MM.1S (cell line): ENCODE measurements around the gene RGS18.

Source experiments
- DNase-seq: peaks from one replicate; pipeline ENCODE4 v3.0.0-alpha.2; 2015
- H2AFZ ChIP-seq: fragments of 300-600 bp; sonication (generic); 2 replicates; pipeline ENCODE4 v1.6.0; 2016; ENCODE audit warnings: antibody characterized with exemption, low read length
- H3F3A ChIP-seq: fragments of 300-600 bp; sonication (generic); 2 replicates; pipeline ENCODE4 v1.6.1; 2016; ENCODE audit warnings: mild to moderate bottlenecking, antibody characterized with exemption, low read length, moderate library complexity, mixed read lengths; ENCODE audit not compliant: insufficient read depth
- H3K27ac ChIP-seq: fragments of 300-600 bp; sonication (generic); 2 replicates; pipeline ENCODE4 v1.5.1; 2016; ENCODE audit warnings: mild to moderate bottlenecking, low read length
- H3K27me3 ChIP-seq: fragments of 300-600 bp; sonication (generic); replicated peaks from 2 replicates; pipeline ENCODE4 v1.6.0; 2016; ENCODE audit warnings: low read length; ENCODE audit not compliant: insufficient read depth
- H3K36me3 ChIP-seq: fragments of 300-600 bp; sonication (generic); replicated peaks from 2 replicates; pipeline ENCODE4 v1.6.1; 2016; ENCODE audit warnings: mild to moderate bottlenecking, low read length, mixed read lengths; ENCODE audit not compliant: insufficient read depth
- H3K4me1 ChIP-seq: fragments of 300-600 bp; sonication (generic); 2 replicates; pipeline ENCODE4 v1.6.1; 2016; ENCODE audit warnings: low read length, mixed read lengths
- H3K4me2 ChIP-seq: fragments of 300-600 bp; sonication (generic); 2 replicates; pipeline ENCODE4 v1.6.0; 2016; ENCODE audit warnings: low read depth, low read length
- H3K4me3 ChIP-seq: fragments of 300-600 bp; sonication (generic); 2 replicates; pipeline ENCODE4 v1.5.1; 2016; ENCODE audit warnings: low read length, mixed read lengths
- H3K79me2 ChIP-seq: fragments of 300-600 bp; sonication (generic); 2 replicates; pipeline ENCODE4 v1.6.1; 2016; ENCODE audit warnings: mixed run types, low read length, mixed read lengths
- H3K9ac ChIP-seq: fragments of 300-600 bp; sonication (generic); 2 replicates; pipeline ENCODE4 v1.6.1; 2016; ENCODE audit warnings: low read length, mixed read lengths
- H3K9me2 ChIP-seq: fragments of 300-600 bp; sonication (generic); replicated peaks from 2 replicates; pipeline ENCODE4 v1.6.1; 2016; ENCODE audit warnings: mild to moderate bottlenecking, low read length, mixed read lengths; ENCODE audit not compliant: insufficient read depth
- H3K9me3 ChIP-seq: fragments of 300-600 bp; sonication (generic); replicated peaks from 2 replicates; pipeline ENCODE4 v1.6.1; 2016; ENCODE audit warnings: mild to moderate bottlenecking, low read length, mixed read lengths; ENCODE audit not compliant: insufficient read depth
- H4K20me1 ChIP-seq: fragments of 300-600 bp; sonication (generic); 2 replicates; pipeline ENCODE4 v1.6.1; 2016; ENCODE audit warnings: mild to moderate bottlenecking, low read length, moderate library complexity, mixed read lengths; ENCODE audit not compliant: insufficient read depth
- CTCF ChIP-seq: fragments of 300-600 bp; sonication (generic); IDR thresholded peaks from 2 replicates; pipeline ENCODE4 v1.5.1; 2016; ENCODE audit warnings: antibody characterized with exemption, low read length, mixed read lengths
- EZH2 ChIP-seq: fragments of 300-600 bp; sonication (generic); optimal IDR thresholded peaks from 2 replicates; pipeline ENCODE3; 2017; ENCODE audit warnings: low read depth, mild to moderate bottlenecking, antibody characterized with exemption, low read length, mixed read lengths
- EZH2phosphoT487 ChIP-seq: fragments of 300-600 bp; sonication (generic); IDR thresholded peaks from 2 replicates; pipeline ENCODE4 v1.6.1; 2018; ENCODE audit warnings: antibody characterized with exemption, low read length

The RGS18 gene

DNA sequence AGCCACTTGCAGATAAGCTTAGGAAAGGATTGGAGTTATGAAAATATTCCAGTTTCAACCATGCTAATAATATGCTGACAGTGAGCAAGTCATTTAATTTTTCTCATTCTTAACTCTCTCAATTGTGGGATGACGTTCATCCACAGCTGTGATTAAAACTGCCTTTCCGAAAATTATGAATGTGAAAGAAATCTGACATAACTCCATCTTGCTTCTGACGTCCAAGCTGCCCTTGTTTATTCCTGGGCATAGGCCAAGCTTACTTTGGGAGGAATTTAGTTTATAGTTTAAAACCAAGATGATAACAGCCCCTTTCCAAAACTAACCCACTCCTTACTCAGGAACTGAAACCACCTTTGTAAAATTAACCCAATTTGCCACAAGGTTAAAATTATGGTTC is 11.0 kb upstream of the RGS18 start:
- H4K20me1 ChIP-seq, result no peaks in the 10 kb centered on the region
- no peaks in the 10 kb centered on the region for H3K9me3 ChIP-seq
- no peaks in the 10 kb centered on the region for H3K36me3 ChIP-seq
- H3K4me3 ChIP-seq, result no peak overlapping the region
- H3K4me1 ChIP-seq, result no peaks in the 10 kb centered on the region
- TF ChIP-seq EZH2phosphoT487, result no peak
- TF ChIP-seq CTCF, result no peak
- TF ChIP-seq EZH2, result no peak
- DNase-seq, result no peak
- no peak overlapping the region for H3K9ac ChIP-seq
- no peaks in the 10 kb centered on the region for H3K79me2 ChIP-seq
- H3K9me2 ChIP-seq, result no peaks in the 10 kb centered on the region
- no peak overlapping the region for H3K4me2 ChIP-seq
- H3F3A ChIP-seq, result no peaks in the 10 kb centered on the region
- H3K27me3 ChIP-seq, result no peaks in the 10 kb centered on the region
- no peak overlapping the region for H2AFZ ChIP-seq
- no peak overlapping the region for H3K27ac ChIP-seq

DNA sequence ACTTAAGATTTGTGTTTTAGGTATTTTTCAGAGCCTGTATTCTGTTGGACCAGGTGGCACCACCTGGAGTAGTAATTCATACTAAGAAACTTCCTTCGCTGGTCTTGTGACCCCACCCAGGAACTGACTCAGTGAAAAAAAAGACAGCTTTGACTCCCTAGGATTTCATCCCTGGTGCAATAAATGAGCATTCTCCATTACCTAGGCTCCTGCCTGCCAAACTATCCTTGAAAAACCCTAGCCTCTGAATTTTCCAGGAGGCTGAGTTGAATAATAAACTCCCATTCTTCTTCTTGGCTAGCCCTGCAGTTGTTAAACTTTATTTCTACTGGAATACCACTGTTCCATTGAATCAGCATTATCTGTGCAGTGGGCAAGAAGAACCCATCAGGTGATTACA is 10.6 kb upstream of the RGS18 start:
- no peaks in the 10 kb centered on the region for H3K27me3 ChIP-seq
- no peaks in the 10 kb centered on the region for H3K79me2 ChIP-seq
- no peak overlapping the region for H3K9ac ChIP-seq
- no peaks in the 10 kb centered on the region for H3F3A ChIP-seq
- H3K4me2 ChIP-seq, result no peak overlapping the region
- no peaks in the 10 kb centered on the region for H3K36me3 ChIP-seq
- H3K27ac ChIP-seq, result no peak overlapping the region
- DNase-seq, result no peak
- TF ChIP-seq CTCF (no peak), EZH2phosphoT487 (no peak), EZH2 (no peak)
- H3K4me1 ChIP-seq, result no peaks in the 10 kb centered on the region
- H2AFZ ChIP-seq, result no peak overlapping the region
- no peaks in the 10 kb centered on the region for H3K9me2 ChIP-seq
- H4K20me1 ChIP-seq, result no peaks in the 10 kb centered on the region
- H3K4me3 ChIP-seq, result no peak overlapping the region
- H3K9me3 ChIP-seq, result no peaks in the 10 kb centered on the region

- no peaks in the 10 kb centered on the region for H3K4me1 ChIP-seq
- H3K4me2 ChIP-seq, result no peak overlapping the region
- no peak overlapping the region for H3K4me3 ChIP-seq
- H3F3A ChIP-seq, result no peaks in the 10 kb centered on the region
- H3K9me2 ChIP-seq, result no peaks in the 10 kb centered on the region
- no peak overlapping the region for H2AFZ ChIP-seq
- H4K20me1 ChIP-seq, result no peaks in the 10 kb centered on the region
- H3K9me3 ChIP-seq, result no peaks in the 10 kb centered on the region
- H3K79me2 ChIP-seq, result no peaks in the 10 kb centered on the region
- TF ChIP-seq EZH2phosphoT487 (no peak), CTCF (no peak)
- H3K27ac ChIP-seq, result no peak overlapping the region
- H3K36me3 ChIP-seq, result no peaks in the 10 kb centered on the region
- H3K9ac ChIP-seq, result no peak overlapping the region
- no peaks in the 10 kb centered on the region for H3K27me3 ChIP-seq
- no peak for DNase-seq
Observed at GRCh38 chr1:192151176-192151575, 7.1 kb upstream of the RGS18 start.
